ENCODE measurements around the gene PEG3.
"Not testable (repeated sequence)": the region's sequence is repeated elsewhere in the genome, so short reads cannot be mapped to it uniquely, and the experiment has no call there.

The PEG3 gene

DNA sequence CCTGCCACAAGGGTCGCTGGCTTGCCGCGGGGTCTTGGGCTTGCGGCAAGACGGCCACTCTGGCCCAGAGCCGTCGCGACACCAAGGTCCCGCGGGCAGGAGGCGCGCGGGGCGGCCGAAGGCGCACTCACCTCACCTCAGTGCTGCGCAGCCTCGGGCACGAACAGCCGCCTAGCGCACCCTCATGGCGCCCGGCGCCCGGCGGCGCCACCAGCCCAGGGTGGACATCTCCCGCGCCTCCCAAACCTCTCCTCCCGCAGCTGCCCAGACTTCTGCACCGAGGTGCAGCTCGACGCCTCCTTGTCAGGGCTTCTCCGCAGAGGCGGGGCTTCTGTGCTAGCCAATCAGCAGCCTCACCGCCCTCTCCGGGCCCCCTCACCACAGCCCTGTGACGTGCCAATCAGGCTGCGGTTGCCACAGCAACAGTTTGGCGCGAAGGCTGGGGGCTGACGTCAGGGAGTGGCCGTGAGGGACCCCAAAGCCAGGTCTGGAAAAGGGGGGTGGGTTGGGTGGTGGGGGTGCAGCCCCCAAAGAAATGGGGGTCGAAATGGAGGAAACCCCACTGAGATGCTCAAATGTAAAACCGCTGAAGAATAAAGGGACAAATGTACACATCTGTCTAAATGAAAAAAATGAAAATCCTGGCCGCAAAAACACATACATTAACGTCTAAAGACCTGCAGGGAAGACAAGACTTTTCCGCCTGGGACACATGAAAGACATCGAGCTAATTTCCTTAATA, at the start of gene PEG3, which contains the start of gene ZIM2:
Gene PEG3, minus strand, starts transcription at position 276 of the 742 bp plus-strand sequence. CDS start 16,071 bp downstream, outside the sequence.
Gene ZIM2, minus strand, starts transcription at position 276 of the 742 bp plus-strand sequence. CDS start 16,449 bp downstream, outside the sequence.
- no peak for DNase-seq

DNA sequence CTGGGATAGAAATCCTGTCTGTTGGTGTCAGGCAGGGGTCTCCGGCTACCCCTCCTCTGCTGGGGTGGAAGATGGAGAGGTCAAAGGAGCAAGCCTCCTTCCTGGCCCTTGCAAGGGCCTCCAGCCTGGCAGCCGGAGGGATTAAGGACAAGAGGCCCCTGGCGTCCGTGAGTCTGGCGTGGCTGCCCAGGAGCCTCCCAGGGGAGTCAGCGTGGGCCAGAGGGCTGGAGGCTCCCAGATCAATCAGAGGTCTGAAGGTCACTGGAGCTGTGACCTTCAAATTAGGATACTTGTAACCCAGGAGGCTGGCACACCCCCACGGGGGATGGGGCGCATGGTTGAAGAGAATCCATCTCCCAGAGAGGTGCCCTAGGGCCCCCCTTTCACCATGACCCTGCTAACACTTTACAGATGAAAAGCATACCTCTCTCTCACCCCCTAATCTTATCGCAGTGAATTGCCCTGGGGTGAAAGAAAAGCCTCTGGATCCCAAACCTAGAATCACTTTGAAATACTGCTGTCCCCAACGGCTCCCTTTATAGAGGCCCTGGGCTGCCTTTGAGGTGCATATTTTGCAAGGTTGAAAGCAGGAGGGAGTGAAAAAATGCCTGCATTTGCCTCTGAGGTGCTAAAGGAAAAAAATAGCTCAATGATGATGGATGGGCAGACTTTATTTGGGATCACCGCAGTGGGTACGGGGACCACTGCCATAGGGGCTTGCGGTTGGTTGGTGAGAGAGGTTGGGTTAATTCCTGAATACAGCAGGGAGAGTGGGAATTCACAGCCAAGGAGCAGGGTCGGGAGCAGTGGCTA, 44.9 kb upstream of the PEG3 start:
- DNase-seq = no peak

DNA sequence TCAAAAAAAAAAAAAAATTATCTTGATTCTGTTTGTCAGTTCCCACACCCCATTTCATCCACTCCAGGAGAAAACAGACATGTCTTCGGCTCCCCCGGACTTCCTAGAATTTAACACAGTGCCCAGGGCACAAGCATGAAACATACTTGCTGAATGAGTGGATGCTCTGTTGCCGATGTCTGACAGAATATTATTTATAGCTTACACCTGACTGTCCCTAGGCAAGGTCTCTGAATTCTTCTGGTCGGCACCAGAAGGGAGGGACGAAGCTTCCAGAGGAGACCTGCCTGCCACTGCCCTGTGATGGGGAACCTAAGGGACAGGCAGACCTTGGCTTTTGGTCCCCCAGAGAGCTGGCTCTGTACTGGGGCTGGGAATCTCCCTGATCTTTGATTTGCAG, 43.9 kb upstream of the PEG3 start:
- DNase-seq = no peak

DNA sequence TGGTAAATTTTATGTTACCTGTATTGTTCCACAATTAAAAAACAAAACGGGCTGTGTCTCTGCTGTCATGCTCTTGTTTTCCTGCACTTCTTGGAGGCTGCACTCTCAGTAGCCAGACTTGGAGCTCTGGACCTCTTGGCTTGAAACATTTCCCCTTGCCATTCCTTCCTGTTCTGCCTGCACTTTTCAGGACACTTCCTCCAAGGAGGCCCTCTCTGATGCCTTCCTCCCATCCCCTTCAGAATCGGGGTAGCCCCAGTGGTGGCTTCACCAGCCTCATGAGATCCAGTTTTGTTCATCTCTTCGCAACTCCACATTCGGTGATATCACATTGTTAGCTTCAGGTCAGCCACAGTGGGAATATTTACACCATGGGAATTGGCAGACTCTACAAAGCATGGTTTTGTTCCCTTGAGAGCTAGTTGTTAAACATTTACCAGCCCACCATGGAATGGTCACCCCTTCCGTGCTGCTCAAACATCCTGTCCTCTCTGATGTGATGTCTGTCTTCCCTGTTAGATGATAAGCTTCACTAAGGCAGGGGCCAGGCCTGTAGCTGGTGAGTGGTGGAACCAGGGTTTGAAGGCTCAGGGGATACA, 40.2 kb upstream of the PEG3 start:
- no peak for DNase-seq

DNA sequence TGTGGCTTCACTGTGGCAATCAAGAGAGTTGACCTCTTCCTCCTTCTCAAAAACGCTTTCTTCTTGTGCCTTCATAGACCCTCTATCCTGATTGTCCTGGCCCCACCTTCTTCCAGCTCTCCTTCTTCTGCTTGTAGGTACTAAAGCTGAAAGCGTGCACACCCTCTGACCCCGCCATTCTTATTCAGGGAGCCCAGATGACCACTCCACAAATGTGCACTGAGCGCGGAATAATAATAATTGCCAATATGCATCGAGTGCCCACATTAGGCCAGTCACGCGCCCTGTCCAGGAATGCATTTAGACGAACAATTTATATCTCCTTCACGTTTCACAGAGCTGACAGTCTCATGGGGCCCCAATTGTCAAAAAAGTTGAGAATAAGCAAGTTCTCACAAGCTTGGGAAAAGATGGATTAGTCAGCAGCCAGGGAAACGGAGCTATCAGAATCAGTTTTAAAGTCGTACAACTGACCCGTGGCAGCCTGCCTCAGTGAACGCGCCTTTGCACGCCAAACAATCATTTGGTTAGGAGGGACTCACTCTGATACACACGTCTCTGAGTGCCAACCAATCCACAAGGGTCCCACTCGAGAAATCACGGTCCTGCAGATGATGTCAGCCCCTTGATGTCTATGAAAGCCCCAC, 36.7 kb upstream of the PEG3 start:
- DNase-seq = no peak

DNA sequence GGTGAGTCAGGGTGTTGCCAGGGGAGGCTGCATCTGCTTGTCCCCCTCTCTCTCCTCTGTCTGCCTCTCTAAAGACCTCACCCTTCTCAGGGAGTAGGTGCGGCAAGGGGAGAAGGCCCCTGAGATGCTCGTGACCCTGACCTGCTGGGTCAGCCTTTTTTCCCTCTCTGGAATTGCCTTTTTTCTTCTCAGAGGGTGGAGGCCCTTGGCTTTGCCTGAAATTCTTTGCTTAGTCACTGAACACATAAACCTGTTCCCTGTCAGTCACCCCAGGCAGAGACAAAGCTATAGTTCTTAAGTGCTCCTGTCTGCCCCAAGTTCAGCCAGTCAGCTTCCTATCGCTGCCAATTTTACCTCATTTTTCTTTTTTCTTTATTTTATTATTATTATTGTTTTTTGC, 35.2 kb upstream of the PEG3 start:
- no peak for DNase-seq

DNA sequence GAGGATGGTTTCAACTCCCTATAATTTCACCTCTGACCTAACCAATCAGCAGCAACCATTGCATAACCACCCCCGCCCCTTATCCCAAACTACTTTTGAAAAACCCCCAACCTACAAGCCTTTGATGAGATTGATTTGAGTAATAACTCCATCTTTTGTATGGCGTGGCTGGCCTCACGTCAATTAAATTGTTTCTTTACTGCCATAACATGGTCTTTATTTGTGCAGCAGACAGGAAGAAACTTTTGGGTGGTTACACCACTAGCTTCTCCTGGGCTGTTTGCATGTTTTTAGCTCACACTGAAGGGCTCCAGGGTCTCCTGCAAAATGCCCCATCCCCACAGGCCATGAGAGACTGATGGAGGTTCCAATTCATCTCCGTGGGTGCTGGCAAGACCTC, 34.0 kb upstream of the PEG3 start:
- DNase-seq = no peak

DNA sequence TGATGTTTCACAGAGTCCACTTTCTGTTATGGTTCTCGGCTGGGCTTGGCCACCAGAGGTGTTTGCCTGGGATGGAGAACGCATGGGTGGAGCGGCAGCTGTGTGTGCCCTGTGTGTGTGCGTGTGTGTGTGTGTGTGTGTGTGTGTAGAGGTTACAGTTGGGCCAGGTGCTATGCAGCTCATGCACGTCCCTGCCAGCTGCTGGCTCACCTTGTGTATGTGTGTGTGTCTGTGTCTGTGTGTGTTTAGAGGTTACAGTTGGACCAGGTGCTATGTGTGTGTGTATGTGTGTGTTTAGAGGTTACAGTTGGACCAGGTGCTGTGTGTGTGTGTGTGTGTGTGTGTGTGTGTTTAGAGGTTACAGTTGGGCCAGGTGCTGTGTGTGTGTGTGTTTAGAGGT, 33.0 kb upstream of the PEG3 start:
- DNase-seq = no peak

DNA sequence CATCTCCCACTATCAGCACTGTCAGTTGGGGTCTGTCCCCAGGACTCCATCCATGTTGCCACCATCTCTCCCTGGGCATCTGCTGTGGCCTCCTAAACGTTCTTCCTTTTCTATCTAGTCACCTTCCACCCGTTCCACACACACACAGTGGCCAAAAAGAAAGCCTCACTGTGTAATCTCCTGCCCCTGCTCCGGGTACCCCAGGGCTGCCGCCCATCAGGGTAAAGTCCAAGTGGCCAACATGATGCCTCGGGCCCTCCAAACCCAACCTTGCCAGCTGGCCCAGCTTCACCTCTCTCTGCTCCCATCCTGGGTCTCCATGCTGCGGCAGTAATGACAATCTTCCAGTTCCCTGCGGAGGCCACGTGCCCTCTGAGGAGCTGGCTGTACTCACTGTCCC, 29.4 kb upstream of the PEG3 start:
- no peak for DNase-seq

DNA sequence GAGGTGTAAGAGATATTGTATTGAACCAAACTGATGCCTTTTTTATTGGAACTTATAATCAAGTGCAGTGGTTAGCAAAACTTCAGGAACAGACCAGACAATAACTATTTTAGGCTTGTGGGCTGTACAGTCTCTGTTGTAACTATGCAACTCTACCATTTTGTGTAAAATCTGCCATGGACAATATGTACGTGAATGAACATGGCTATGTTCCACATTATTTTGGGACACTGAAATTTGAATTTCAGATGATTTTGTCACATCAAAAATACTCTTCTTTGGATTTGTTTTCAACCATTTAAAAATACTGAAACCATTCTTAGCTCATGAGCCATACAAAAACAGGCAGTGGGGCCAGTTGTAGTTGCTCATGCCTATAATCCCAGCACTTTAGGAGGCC, 27.9 kb upstream of the PEG3 start:
- DNase-seq = no peak

DNA sequence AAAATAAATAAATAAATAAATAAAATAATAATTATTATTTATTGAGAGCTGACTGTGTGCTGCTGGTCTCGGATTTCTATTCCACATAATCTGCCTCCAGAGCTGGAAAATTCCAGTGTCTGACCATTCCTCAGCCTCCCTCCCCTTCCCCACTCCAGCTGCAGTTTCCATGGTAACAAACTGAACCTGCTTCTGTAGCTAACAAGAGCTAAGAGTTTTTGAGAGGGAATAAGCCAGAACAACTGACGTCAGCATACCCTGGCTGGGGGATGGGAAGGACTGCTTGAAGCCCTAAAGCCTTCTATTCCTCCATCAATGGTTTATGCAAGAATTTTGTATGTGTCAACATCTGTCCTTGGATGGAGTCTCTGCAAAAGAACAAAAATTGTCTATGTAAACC, 26.0 kb upstream of the PEG3 start:
- DNase-seq = no peak

DNA sequence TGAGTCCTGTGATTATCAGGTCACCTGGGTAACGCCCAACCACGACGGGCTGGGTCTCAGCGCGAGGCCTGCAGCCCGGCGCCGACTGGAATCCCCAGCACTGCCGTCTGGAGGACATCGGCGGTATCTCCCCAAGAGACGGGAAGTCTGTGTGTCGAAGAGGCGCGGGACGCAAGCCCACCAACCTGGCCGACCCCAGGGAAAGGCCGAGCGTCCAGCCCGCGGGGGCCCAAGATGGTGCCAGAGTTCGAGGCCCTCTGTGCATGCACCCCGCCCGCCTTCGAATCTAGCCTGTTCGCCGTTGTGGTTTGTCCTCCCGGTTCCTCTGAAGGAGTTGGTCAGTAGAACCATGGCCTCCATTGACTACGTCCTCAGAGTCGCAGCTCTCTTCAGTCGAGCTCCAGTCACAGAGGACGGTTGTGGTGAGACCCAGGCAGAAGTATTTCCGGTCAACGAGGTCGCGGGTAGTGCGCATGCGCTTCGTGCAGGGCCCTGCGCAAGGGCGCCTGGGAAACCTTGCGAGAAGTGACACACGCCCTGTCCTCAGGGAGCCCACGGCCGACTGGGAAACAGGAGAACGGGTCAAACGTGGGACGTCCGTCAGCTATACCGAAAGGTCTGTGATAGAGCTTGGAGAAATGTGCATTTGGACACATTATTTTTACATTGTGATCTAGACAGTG, 24.1 kb upstream of the PEG3 start:
- no peak for DNase-seq

DNA sequence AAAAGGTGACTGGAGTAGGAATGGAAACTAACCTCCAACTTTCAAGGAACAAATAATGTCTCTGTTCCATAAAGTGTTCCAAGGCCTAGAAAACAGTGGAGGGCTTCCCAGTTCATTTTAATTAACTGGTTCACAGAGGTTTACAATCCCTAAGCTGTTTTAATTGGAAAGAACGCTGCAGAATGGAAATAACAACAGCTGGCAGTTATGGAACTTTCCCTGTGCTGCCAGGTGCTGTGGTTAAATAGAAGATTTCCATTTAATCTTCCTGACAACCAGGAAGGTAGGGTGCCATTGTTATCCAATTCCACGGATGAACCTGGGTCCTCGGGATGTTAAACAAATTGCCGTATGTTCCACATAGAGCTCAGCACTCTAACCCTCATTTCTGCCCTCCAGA, 22.2 kb upstream of the PEG3 start:
- DNase-seq = no peak

DNA sequence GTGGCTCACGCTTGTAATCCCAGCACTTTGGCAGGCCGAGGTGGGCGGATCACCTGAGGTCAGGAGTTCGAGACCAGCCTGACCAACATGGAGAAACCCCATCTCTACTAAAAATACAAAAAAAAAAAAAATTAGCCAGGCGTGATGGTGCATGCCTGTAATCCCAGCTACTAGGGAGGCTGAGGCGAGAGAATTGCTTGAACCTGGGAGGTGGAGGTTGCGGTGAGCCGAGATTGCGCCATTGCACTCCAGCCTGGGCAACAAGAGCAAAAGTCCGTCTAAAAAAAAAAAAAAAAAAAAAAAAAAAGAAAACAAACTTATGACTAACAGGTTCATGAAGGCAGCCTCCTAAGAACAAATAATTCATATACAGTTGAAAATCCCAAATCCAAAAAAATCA, 19.9 kb upstream of the PEG3 start:
- DNase-seq = not testable (repeated sequence)

DNA sequence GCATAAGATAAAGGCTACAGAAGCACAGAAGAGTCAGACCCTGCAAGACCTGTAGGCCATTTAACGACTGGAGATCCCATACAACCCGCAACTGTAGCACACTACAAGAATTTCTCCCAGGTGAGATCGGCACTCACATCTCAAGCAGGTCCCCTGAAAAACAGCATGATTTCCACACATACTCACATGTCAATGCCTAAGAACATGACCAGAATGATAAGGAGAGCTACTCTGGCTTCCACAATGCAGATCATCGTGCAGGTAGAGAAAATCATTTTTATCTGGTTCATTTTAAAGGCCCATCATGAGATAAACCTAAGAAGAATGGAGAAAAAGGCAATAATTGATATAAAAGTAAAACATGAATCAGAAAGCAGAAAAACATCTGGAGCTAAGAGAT, 17.5 kb upstream of the PEG3 start:
- DNase-seq = no peak

DNA sequence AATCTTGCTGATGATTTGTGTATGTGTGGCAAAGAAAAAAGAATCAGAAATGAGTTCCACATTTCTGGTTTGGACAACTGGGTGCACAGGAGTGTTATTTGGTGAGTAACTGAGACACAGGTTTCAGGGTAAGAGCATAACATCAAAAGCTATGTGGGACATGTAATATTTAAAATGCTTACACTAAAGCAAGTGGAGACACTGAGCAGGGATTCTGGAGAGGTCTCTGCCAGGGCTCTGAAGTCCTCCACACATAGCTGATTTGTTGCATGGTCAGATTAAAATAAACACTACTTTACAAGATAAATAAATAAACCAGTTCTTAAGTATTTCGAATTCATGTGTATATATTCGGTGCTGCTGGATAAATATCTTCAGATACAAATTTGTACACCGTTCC, 16.3 kb upstream of the PEG3 start:
- no peak for DNase-seq

DNA sequence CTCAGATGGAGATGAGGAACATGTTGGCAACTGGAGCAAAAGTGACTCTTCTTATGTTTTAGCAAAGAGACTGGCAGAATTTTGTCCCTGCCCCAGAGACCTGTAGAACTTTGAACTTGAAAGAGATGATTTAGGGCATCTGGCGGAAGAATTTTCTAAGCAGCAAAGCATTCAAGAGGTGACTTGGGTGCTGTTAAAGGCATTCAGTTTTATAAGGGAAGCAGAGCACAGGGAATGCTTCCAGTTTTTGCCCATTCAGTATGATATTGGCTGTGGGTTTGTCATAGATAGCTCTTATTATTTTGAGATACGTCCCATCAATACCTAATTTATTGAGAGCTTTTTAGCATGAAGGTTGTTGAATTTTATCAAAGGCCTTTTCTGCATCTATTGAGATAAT, 11.8 kb upstream of the PEG3 start:
- DNase-seq = not testable (repeated sequence)

DNA sequence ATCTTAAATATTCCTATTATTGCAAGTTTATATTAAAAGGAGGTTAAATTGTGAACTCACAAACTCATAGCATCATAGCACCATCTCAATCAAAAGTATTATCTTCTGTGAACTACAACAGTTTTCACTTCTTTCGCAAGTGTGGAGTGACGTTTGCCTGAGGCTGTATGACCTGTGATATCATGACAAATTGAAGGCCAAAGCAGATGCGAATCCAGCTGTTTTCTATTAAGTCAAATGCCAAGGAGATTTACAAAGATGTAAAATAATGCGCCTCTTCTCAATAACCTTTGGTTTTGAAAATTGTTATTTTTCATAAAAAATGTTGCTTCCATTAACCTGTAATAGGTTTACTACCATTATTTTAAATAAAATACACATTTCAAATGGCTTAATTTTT, 7.6 kb upstream of the PEG3 start:
- DNase-seq = no peak

DNA sequence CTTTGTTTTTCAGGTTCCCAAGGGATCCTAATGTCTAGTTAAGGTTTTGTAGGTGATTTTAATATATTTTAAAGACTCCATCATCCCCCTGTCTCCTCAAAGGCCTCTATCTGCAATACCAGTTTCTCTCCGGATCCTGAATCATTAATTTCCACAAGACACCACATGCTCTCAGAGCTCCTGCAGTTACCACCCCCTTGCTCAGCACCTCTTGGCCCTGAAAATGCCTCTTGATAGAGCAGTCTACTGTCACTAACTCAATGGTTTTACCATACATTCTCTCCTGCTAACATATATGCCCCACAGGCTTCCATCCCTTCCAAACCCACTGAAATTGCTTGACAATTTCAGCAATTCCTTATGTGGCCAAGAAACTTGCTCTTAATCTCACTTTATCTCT, 1.9 kb upstream of the PEG3 start:
- no peak for DNase-seq

DNA sequence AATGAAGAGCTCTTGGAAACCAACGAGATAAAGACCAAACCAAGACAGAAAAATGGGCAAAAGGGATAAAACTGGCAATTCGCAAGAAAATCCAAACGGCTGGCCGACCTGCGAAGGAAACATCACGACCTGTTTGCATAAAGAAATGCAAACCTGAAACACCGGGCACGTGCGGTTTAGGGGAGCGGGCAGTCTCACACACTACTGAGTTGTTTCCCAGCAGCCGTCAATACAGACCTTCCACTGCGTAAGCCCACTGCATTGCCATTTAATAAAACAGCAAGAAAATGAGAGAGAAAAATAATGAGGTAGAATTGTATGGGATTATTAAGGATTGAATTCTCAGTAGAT, 642 bp upstream of the PEG3 start:
- no peak for DNase-seq

DNA sequence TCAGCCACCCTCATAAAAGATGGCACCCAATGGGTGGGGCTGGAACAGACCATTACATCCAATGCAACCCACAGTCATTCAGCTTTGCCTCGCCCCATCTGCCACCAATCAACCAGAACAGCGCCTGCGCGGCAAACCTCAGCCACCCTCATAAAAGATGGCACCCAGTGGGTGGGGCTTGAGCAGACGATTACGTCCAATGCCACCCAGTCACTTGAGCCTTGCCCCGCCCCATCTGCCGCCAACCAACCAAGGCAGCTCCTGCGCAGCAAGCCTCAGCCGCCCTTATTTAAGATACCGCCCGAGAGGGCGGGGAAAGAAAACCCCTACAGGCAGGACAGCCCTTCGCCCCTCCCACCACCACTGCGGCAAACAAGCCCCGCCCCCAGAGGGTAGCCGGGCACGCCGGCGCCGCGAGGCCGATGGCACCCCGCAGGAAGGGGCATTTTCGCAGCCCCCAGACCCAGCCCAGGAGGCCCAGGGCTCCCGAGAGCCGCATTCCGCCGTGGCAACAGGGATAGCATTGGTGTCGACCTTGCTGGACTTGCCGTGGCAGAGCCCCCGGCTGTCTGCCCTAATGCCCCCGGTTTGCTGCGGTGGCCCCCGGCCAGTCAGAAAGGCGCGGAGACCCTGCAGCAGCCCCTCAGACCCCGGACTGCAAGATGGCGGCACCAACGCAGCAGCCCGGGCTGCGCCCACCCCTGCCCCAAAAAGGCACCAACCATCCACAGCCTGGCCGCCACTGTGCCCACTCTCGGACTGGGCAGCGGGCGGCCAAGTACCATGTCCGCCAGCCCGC, 675 bp downstream of the PEG3 start:
- no peak for DNase-seq

All from activated CD8-positive, alpha-beta memory T cell treated with anti-CD3 and anti-CD28 coated beads for 24 hours (primary cell).